ENCODE results near the gene RTEL1. TPM values are rescaled to one million over a fixed set of nuclear protein-coding genes. Genes with fewer than 3 reads are reported as not detected.

RTEL1 gene
- total and polyA plus RNA-seq, 9 of the 15 experiments (the other 6 are each of a cell fraction or from before 2014, with no cell fraction given): 0.36 to 61.0 (median 17.9) TPM

- TF ChIP-seq, protein P1, sequence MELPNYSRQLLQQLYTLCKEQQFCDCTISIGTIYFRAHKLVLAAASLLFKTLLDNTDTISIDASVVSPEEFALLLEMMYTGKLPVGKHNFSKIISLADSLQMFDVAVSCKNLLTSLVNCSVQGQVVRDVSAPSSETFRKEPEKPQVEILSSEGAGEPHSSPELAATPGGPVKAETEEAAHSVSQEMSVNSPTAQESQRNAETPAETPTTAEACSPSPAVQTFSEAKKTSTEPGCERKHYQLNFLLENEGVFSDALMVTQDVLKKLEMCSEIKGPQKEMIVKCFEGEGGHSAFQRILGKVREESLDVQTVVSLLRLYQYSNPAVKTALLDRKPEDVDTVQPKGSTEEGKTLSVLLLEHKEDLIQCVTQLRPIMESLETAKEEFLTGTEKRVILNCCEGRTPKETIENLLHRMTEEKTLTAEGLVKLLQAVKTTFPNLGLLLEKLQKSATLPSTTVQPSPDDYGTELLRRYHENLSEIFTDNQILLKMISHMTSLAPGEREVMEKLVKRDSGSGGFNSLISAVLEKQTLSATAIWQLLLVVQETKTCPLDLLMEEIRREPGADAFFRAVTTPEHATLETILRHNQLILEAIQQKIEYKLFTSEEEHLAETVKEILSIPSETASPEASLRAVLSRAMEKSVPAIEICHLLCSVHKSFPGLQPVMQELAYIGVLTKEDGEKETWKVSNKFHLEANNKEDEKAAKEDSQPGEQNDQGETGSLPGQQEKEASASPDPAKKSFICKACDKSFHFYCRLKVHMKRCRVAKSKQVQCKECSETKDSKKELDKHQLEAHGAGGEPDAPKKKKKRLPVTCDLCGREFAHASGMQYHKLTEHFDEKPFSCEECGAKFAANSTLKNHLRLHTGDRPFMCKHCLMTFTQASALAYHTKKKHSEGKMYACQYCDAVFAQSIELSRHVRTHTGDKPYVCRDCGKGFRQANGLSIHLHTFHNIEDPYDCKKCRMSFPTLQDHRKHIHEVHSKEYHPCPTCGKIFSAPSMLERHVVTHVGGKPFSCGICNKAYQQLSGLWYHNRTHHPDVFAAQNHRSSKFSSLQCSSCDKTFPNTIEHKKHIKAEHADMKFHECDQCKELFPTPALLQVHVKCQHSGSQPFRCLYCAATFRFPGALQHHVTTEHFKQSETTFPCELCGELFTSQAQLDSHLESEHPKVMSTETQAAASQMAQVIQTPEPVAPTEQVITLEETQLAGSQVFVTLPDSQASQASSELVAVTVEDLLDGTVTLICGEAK (IDR thresholded peaks at IDR 0.05): peak; percentile 100
- TF ChIP-seq, protein P1 (CRISPR knock-in tag; IDR thresholded peaks at IDR 0.05): no peak
- TF ChIP-seq ZNF217 (CRISPR knock-in tag; IDR thresholded peaks at IDR 0.05): no peak
- TF ChIP-seq ARID4B (CRISPR knock-in tag; IDR thresholded peaks at IDR 0.05): peak; percentile 93
- TF ChIP-seq SMARCC2 (IDR thresholded peaks at IDR 0.05; ENCODE audit: low read depth): no peak
- no peak for TF ChIP-seq ZNF134 (CRISPR knock-in tag; conservative IDR thresholded peaks at IDR 0.05)
- TF ChIP-seq PML (IDR thresholded peaks at IDR 0.05; ENCODE audit: low read length): peak; percentile 47; the same call in 1 of the 2 replicates
- TF ChIP-seq ZC3H11A (IDR thresholded peaks at IDR 0.05; ENCODE audit: low read depth, low read length): peak; percentile 29; the same call in 1 of the 2 replicates
- TF ChIP-seq, protein P2, sequence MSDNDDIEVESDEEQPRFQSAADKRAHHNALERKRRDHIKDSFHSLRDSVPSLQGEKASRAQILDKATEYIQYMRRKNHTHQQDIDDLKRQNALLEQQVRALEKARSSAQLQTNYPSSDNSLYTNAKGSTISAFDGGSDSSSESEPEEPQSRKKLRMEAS (CRISPR knock-in tag; IDR thresholded peaks at IDR 0.05): peak; percentile 64; the same call in 1 of the 2 replicates
- peak; percentile 93 for TF ChIP-seq TAF1 (IDR thresholded peaks at IDR 0.05; ENCODE audit: control insufficient read depth, extremely low read depth, insufficient read depth, low read length, severe bottlenecking)
- TF ChIP-seq ETV5 (CRISPR knock-in tag; IDR thresholded peaks at IDR 0.05; ENCODE audit: low read depth): peak; percentile 65; the same call in 1 of the 2 replicates
- TF ChIP-seq, protein P3, sequence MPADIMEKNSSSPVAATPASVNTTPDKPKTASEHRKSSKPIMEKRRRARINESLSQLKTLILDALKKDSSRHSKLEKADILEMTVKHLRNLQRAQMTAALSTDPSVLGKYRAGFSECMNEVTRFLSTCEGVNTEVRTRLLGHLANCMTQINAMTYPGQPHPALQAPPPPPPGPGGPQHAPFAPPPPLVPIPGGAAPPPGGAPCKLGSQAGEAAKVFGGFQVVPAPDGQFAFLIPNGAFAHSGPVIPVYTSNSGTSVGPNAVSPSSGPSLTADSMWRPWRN (IDR thresholded peaks at IDR 0.05; ENCODE audit: low read depth): no peak
These were observed at the start of gene RTEL1 (continued) for GRCh38 chr20:63657937-63658748.
